Esophagus squamous epithelium (tissue), 5 donors: Measurements from ENCODE around the gene MBNL3. TPM values are rescaled to one million over a fixed set of nuclear protein-coding genes. Genes with fewer than 3 reads are reported as not detected.

Experiments used
- DNase-seq: peaks from one replicate; lab custom pipeline; 2025; lab: John Stamatoyannopoulos, UW
- H3K27ac ChIP-seq, 4 donors: fragments of 200-600 bp; sonication (generic); one replicate each; pipeline ENCODE4 v1.5.1; 2016 to 2019; ENCODE audit warnings: mild to moderate bottlenecking in 1 of 4
- H3K27me3 ChIP-seq, 4 donors: fragments of 200-600 bp; sonication (generic); 1 replicate in 3 of 4; 2 replicates in 1 of 4; pipeline versions ENCODE4 v1.5.1 to v1.6.0; 2017 to 2021; ENCODE audit warnings: antibody characterized with exemption in 1 of 4
- H3K36me3 ChIP-seq, 3 donors: fragments of 200-600 bp; sonication (generic); one replicate each; pipeline ENCODE4 v1.5.1; 2016 to 2019
- H3K4me1 ChIP-seq, 3 donors: fragments of 200-600 bp; sonication (generic); one replicate each; pipeline ENCODE4 v1.5.1; 2017 to 2019
- H3K4me3 ChIP-seq, 4 donors: fragments of 200-600 bp; sonication (generic); 1 replicate in 3 of 4; 2 replicates in 1 of 4; pipeline ENCODE4 v1.5.1; 2016 to 2019; ENCODE audit warnings: mild to moderate bottlenecking in 2 of 4, moderate library complexity in 1 of 4
- H3K9me3 ChIP-seq, 3 donors: fragments of 200-600 bp; sonication (generic); one replicate each; pipeline ENCODE4 v1.5.1; 2016 to 2019
- CTCF ChIP-seq, 6 experiments: fragments of 450-650 bp in 4 of 6; fragments of 200-600 bp in 2 of 6; sonication (generic) in 2 of 6; IDR thresholded peaks; one replicate each; pipeline ENCODE4 v1.5.1; 2016 to 2019; ENCODE audit warnings: antibody characterized with exemption in 6 of 6, mild to moderate bottlenecking in 4 of 6, moderate library complexity in 4 of 6
- POLR2A ChIP-seq, 4 donors: fragments of 450-650 bp; IDR thresholded peaks; one replicate each; pipeline ENCODE4 v1.6.1; 2017; ENCODE audit warnings: antibody characterized with exemption in 4 of 4, mild to moderate bottlenecking in 4 of 4, moderate library complexity in 3 of 4
- WGBS, 2 donors: methylation state at CpG; one replicate each; pipeline ENCODE4 v1.1.5; 2018; 5-methylcytosine and 5-hydroxymethylcytosine counted together
- intact Hi-C: fragments of 100-400 bp; cut with DNase I; formaldehyde crosslinking; loops from one replicate; pipeline ENCODE4 v1.15.0; 2022
- total RNA-seq, 4 donors: library from RNA; depleted of rRNA; stranded (reverse); fragments of >200 nt; gene quantifications; one replicate each; pipeline ENCODE4 v1.1.0, GENCODE V29; 2016
- donor health status: DM: yes; HTN: yes; CAD: no.

Gene MBNL3
- total RNA-seq, 4 donors from 2014 or later: 18.2 to 24.1 (median 22.1) TPM

- Histone ChIP-seq H3K4me3 (no peak overlapping the region), H3K4me1 (no peaks in the 10 kb centered on the region), H3K27ac (no peak overlapping the region), H3K27me3 (no peaks in the 10 kb centered on the region), H3K9me3 (no peaks in the 10 kb centered on the region), H3K36me3 (no peaks in the 10 kb centered on the region)
- WGBS, 2 donors: 46 to 47% methylated on average over 2 of the region's 2 CpGs
- TF ChIP-seq CTCF (IDR thresholded peaks at IDR 0.05): peak in 2 of 6 experiments; percentile 7 to 22
- no peak for TF ChIP-seq POLR2A (IDR thresholded peaks at IDR 0.05)
- no peak for DNase-seq
- intact Hi-C loops: no loop called here
Observed at GRCh38 chrX:132375941-132376340, 112.9 kb downstream of the MBNL3 start.

GRCh38 chrX:132373610-132374009, 115.2 kb downstream of the MBNL3 start:
- Histone ChIP-seq H3K4me3 (no peak overlapping the region), H3K27me3 (no peaks in the 10 kb centered on the region), H3K4me1 (no peaks in the 10 kb centered on the region), H3K9me3 (no peaks in the 10 kb centered on the region), H3K36me3 (no peaks in the 10 kb centered on the region), H3K27ac (no peak overlapping the region)
- DNase-seq: no peak
- TF ChIP-seq POLR2A (IDR thresholded peaks at IDR 0.05) (no peak), CTCF (IDR thresholded peaks at IDR 0.05) (no peak)
- WGBS, 2 donors: 53 to 75% methylated on average over 1 to 3 of the region's 3 CpGs
- intact Hi-C loops: no loop called here

GRCh38 chrX:132369617-132370326, 119.1 kb downstream of the MBNL3 start:
- H3K4me3 ChIP-seq: no peak overlapping the region
- DNase-seq: no peak
- WGBS, 2 donors: 69 to 89% methylated on average over 2 of the region's 2 CpGs
- TF ChIP-seq CTCF (IDR thresholded peaks at IDR 0.05): no peak
- TF ChIP-seq POLR2A (IDR thresholded peaks at IDR 0.05): no peak
- no peaks in the 10 kb centered on the region for H3K36me3 ChIP-seq
- no peak overlapping the region for H3K27ac ChIP-seq
- H3K27me3 ChIP-seq: no peaks in the 10 kb centered on the region
- H3K9me3 ChIP-seq: no peaks in the 10 kb centered on the region
- intact Hi-C loops: no loop called here
- H3K4me1 ChIP-seq: no peaks in the 10 kb centered on the region

- no peak for DNase-seq
- Histone ChIP-seq H3K4me3 (no peak overlapping the region), H3K27me3 (no peaks in the 10 kb centered on the region), H3K4me1 (no peaks in the 10 kb centered on the region), H3K36me3 (no peaks in the 10 kb centered on the region), H3K9me3 (no peaks in the 10 kb centered on the region), H3K27ac (no peak overlapping the region)
- intact Hi-C loops: no loop called here
- no peak for TF ChIP-seq CTCF (IDR thresholded peaks at IDR 0.05)
- TF ChIP-seq POLR2A (IDR thresholded peaks at IDR 0.05): no peak
Observed at GRCh38 chrX:132367984-132368383, 120.9 kb downstream of the MBNL3 start.

- H3K27me3 ChIP-seq: no peaks in the 10 kb centered on the region
- no peak overlapping the region for H3K27ac ChIP-seq
- H3K36me3 ChIP-seq: no peaks in the 10 kb centered on the region
- 54 to 92% methylated on average over 1 of the region's 1 CpG for WGBS, 2 donors
- no peak for DNase-seq
- no peaks in the 10 kb centered on the region for H3K4me1 ChIP-seq
- no peaks in the 10 kb centered on the region for H3K9me3 ChIP-seq
- intact Hi-C loops: no loop called here
- H3K4me3 ChIP-seq: no peak overlapping the region
- no peak for TF ChIP-seq POLR2A (IDR thresholded peaks at IDR 0.05)
- TF ChIP-seq CTCF (IDR thresholded peaks at IDR 0.05): no peak
Observed at GRCh38 chrX:132367314-132367713, 121.5 kb downstream of the MBNL3 start.
